ENCODE data around the gene BRIP1. TPM values are rescaled to one million over a fixed set of nuclear protein-coding genes. Genes with fewer than 3 reads are reported as not detected.

BRIP1 gene
- total and polyA plus RNA-seq, 2 experiments from 2014 or later, result 8.0 to 23.1 TPM

DNA sequence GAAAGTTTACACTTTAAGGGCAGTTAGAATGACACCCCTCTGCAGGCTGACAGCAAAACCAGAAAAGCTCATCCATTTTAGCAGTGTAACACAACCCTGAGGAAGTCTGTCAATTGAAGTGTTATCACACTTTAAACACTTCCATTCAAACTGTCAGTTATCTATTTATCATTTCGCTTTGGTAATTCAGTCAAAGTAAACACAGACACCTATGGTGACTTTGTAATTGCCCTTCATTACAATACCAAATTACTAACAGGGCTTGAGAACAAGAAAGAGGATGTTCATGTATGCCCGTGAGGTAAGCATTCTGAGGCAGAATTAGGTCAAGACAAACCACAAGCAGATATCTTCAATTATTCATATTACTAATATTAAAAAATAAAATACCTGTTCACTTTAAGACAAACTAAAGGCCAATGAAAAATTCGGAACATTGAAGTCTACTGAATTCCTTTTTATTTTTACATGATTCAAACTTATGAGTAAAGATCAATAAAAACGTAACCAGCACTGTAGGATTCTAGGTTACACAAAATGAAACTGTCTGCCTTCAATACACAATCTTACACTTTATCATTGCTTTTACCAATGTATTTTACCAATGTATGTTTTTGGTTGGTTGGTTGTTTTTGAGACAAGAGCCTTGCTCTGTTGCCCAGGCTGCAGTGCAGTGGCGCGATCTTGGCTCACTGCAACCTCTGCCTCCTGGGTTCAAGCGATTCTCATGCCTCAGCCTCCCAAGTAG lies 57.1 kb downstream of the BRIP1 start (continued):
- TF ChIP-seq, protein P1, sequence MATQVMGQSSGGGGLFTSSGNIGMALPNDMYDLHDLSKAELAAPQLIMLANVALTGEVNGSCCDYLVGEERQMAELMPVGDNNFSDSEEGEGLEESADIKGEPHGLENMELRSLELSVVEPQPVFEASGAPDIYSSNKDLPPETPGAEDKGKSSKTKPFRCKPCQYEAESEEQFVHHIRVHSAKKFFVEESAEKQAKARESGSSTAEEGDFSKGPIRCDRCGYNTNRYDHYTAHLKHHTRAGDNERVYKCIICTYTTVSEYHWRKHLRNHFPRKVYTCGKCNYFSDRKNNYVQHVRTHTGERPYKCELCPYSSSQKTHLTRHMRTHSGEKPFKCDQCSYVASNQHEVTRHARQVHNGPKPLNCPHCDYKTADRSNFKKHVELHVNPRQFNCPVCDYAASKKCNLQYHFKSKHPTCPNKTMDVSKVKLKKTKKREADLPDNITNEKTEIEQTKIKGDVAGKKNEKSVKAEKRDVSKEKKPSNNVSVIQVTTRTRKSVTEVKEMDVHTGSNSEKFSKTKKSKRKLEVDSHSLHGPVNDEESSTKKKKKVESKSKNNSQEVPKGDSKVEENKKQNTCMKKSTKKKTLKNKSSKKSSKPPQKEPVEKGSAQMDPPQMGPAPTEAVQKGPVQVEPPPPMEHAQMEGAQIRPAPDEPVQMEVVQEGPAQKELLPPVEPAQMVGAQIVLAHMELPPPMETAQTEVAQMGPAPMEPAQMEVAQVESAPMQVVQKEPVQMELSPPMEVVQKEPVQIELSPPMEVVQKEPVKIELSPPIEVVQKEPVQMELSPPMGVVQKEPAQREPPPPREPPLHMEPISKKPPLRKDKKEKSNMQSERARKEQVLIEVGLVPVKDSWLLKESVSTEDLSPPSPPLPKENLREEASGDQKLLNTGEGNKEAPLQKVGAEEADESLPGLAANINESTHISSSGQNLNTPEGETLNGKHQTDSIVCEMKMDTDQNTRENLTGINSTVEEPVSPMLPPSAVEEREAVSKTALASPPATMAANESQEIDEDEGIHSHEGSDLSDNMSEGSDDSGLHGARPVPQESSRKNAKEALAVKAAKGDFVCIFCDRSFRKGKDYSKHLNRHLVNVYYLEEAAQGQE (IDR thresholded peaks at IDR 0.05; ENCODE audit: unreplicated experiment), result no peak

DNA sequence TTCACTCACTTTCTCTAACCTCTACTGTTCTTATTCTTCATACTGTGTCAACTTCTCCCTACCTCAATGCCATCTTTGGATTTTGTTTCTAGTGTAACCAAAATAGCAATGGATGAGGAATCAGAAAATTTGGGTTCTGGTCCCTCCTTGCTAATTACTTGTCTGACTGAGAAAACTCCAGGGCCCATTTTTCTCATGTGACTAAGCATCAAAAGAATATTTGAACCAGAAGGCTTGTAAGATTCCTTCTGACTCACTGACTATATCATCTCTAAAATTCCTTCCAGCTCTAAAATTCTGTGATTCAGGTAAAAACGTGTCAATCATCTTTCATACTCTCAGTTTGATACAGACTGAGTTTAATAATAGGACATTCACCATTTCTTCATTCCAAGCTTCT lies 57.9 kb downstream of the BRIP1 start:
- Mint-ChIP-seq H3K9me3 (no peaks in the 10 kb centered on the region), H3K4me1 (peaks cover 6% of the 10 kb centered on the region; the same call in 2 of the 3 replicates), H3K36me3 (ENCODE audit: low read depth) (no peaks in the 10 kb centered on the region; the same call in 2 of the 3 replicates), H3K27me3 (ENCODE audit: insufficient read depth, low read depth, poor library complexity) (no peaks in the 10 kb centered on the region), H3K27ac (no peak overlapping the region), H3K4me3 (no peak overlapping the region)
- H3K27ac ChIP-seq (ENCODE audit: low read depth), result no peak overlapping the region
- no peaks in the 10 kb centered on the region for H3K79me2 ChIP-seq (replicated peaks; ENCODE audit: insufficient read depth)
- H3F3A ChIP-seq (replicated peaks; ENCODE audit: low read depth), result no peaks in the 10 kb centered on the region
- no peak overlapping the region for H3K4me2 ChIP-seq
- no peak overlapping the region for H2AFZ ChIP-seq
- H3K4me3 ChIP-seq, result no peak overlapping the region
- H3K27me3 ChIP-seq (ENCODE audit: insufficient read depth), result no peaks in the 10 kb centered on the region
- no peaks in the 10 kb centered on the region for H3K9me2 ChIP-seq (ENCODE audit: insufficient read depth)
- H4K20me1 ChIP-seq (replicated peaks; ENCODE audit: insufficient read depth), result no peaks in the 10 kb centered on the region
- H3K4me1 ChIP-seq (ENCODE audit: insufficient read depth), result no peaks in the 10 kb centered on the region
- DNase-seq (ENCODE audit: low spot score), result no peak
- no peak for ATAC-seq
- no peaks in the 10 kb centered on the region for H3K36me3 ChIP-seq (ENCODE audit: insufficient read depth)
- TF ChIP-seq STAT1 (IDR thresholded peaks at IDR 0.05; ENCODE audit: unreplicated experiment) (no peak), EZH2 (IDR thresholded peaks at IDR 0.05; ENCODE audit: low read depth, unreplicated experiment) (no peak), JUNB (IDR thresholded peaks at IDR 0.05; ENCODE audit: unreplicated experiment) (no peak), EZH2phosphoT487 (IDR thresholded peaks at IDR 0.05; ENCODE audit: unreplicated experiment) (no peak), CREB1 (CRISPR knock-in tag; IDR thresholded peaks at IDR 0.05; ENCODE audit: low read depth) (no peak)
- TF ChIP-seq, protein P2, sequence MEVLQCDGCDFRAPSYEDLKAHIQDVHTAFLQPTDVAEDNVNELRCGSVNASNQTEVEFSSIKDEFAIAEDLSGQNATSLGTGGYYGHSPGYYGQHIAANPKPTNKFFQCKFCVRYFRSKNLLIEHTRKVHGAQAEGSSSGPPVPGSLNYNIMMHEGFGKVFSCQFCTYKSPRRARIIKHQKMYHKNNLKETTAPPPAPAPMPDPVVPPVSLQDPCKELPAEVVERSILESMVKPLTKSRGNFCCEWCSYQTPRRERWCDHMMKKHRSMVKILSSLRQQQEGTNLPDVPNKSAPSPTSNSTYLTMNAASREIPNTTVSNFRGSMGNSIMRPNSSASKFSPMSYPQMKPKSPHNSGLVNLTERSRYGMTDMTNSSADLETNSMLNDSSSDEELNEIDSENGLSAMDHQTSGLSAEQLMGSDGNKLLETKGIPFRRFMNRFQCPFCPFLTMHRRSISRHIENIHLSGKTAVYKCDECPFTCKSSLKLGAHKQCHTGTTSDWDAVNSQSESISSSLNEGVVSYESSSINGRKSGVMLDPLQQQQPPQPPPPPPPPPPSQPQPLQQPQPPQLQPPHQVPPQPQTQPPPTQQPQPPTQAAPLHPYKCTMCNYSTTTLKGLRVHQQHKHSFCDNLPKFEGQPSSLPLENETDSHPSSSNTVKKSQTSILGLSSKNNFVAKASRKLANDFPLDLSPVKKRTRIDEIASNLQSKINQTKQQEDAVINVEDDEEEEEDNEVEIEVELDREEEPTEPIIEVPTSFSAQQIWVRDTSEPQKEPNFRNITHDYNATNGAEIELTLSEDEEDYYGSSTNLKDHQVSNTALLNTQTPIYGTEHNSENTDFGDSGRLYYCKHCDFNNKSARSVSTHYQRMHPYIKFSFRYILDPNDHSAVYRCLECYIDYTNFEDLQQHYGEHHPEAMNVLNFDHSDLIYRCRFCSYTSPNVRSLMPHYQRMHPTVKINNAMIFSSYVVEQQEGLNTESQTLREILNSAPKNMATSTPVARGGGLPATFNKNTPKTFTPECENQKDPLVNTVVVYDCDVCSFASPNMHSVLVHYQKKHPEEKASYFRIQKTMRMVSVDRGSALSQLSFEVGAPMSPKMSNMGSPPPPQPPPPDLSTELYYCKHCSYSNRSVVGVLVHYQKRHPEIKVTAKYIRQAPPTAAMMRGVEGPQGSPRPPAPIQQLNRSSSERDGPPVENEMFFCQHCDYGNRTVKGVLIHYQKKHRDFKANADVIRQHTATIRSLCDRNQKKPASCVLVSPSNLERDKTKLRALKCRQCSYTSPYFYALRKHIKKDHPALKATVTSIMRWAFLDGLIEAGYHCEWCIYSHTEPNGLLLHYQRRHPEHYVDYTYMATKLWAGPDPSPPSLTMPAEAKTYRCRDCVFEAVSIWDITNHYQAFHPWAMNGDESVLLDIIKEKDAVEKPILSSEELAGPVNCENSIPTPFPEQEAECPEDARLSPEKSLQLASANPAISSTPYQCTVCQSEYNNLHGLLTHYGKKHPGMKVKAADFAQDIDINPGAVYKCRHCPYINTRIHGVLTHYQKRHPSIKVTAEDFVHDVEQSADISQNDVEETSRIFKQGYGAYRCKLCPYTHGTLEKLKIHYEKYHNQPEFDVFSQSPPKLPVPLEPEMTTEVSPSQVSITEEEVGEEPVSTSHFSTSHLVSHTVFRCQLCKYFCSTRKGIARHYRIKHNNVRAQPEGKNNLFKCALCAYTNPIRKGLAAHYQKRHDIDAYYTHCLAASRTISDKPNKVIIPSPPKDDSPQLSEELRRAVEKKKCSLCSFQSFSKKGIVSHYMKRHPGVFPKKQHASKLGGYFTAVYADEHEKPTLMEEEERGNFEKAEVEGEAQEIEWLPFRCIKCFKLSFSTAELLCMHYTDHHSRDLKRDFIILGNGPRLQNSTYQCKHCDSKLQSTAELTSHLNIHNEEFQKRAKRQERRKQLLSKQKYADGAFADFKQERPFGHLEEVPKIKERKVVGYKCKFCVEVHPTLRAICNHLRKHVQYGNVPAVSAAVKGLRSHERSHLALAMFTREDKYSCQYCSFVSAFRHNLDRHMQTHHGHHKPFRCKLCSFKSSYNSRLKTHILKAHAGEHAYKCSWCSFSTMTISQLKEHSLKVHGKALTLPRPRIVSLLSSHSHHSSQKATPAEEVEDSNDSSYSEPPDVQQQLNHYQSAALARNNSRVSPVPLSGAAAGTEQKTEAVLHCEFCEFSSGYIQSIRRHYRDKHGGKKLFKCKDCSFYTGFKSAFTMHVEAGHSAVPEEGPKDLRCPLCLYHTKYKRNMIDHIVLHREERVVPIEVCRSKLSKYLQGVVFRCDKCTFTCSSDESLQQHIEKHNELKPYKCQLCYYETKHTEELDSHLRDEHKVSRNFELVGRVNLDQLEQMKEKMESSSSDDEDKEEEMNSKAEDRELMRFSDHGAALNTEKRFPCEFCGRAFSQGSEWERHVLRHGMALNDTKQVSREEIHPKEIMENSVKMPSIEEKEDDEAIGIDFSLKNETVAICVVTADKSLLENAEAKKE (CRISPR knock-in tag; IDR thresholded peaks at IDR 0.05), result no peak
- TF ChIP-seq, protein P3, sequence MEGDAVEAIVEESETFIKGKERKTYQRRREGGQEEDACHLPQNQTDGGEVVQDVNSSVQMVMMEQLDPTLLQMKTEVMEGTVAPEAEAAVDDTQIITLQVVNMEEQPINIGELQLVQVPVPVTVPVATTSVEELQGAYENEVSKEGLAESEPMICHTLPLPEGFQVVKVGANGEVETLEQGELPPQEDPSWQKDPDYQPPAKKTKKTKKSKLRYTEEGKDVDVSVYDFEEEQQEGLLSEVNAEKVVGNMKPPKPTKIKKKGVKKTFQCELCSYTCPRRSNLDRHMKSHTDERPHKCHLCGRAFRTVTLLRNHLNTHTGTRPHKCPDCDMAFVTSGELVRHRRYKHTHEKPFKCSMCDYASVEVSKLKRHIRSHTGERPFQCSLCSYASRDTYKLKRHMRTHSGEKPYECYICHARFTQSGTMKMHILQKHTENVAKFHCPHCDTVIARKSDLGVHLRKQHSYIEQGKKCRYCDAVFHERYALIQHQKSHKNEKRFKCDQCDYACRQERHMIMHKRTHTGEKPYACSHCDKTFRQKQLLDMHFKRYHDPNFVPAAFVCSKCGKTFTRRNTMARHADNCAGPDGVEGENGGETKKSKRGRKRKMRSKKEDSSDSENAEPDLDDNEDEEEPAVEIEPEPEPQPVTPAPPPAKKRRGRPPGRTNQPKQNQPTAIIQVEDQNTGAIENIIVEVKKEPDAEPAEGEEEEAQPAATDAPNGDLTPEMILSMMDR (conservative IDR thresholded peaks at IDR 0.05; ENCODE audit: low read depth in 2 of 2), result no peak
- TF ChIP-seq, protein P1 (IDR thresholded peaks at IDR 0.05; ENCODE audit: unreplicated experiment), result no peak

Measured in GM23338 (cell line).